ENCODE results near the gene SYK. TPM values are rescaled to one million over a fixed set of nuclear protein-coding genes. Genes with fewer than 3 reads are reported as not detected.

SYK gene
- polyA plus RNA-seq, 1 of the 3 experiments (the other 2 are of a cell fraction) = not detected

DNA sequence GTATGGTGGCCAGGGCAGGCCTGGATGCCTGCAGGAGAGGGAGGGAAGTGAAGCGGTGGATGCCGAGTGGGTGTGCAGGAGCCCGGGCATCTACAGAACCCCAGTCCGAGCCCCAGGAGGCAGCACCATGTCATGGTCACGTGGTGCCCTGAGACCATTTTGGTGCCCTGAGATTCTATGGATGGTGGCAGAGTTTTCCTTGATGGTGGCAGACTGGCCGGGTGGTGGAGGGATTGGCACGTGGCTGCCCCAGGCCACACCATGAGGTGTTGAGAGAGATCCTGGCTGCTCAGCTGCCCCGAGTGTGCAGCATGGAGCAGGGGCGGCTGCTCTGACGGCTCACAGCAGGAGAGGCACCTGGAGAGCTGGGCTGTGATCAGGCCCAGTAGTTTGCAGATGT is 52.3 kb downstream of the SYK start:
- Histone ChIP-seq H3K9me3 (no peaks in the 10 kb centered on the region), H3K79me2 (ENCODE audit: insufficient read depth) (no peaks in the 10 kb centered on the region), H3K27ac (ENCODE audit: low read depth in 2 of 2, low read length in 1 of 2) (no peak overlapping the region), H3K9ac (no peak overlapping the region), H3F3A (replicated peaks; ENCODE audit: insufficient read depth) (no peaks in the 10 kb centered on the region), H3K4me1 (ENCODE audit: control insufficient read depth in 1 of 2, insufficient read depth in 2 of 2, low read depth in 1 of 2, low read length in 1 of 2) (peaks cover 0 to 8% of the 10 kb centered on the region in 2 experiments; a peak in 1 of 4 replicates), H3K4me2 (no peak overlapping the region), H3K27me3 (ENCODE audit: insufficient read depth) (no peaks in the 10 kb centered on the region), H3K36me3 (replicated peaks in 1 of 2; ENCODE audit: control insufficient read depth in 1 of 2, insufficient read depth in 2 of 2, low read length in 1 of 2) (no peaks in the 10 kb centered on the region), H2AFZ (ENCODE audit: low read depth) (no peak overlapping the region), H3K9me2 (no peaks in the 10 kb centered on the region), H3K4me3 (ENCODE audit: low read depth in 2 of 2, low read length in 1 of 2) (no peak overlapping the region), H4K20me1 (ENCODE audit: insufficient read depth) (no peaks in the 10 kb centered on the region)
- TF ChIP-seq, protein P1, sequence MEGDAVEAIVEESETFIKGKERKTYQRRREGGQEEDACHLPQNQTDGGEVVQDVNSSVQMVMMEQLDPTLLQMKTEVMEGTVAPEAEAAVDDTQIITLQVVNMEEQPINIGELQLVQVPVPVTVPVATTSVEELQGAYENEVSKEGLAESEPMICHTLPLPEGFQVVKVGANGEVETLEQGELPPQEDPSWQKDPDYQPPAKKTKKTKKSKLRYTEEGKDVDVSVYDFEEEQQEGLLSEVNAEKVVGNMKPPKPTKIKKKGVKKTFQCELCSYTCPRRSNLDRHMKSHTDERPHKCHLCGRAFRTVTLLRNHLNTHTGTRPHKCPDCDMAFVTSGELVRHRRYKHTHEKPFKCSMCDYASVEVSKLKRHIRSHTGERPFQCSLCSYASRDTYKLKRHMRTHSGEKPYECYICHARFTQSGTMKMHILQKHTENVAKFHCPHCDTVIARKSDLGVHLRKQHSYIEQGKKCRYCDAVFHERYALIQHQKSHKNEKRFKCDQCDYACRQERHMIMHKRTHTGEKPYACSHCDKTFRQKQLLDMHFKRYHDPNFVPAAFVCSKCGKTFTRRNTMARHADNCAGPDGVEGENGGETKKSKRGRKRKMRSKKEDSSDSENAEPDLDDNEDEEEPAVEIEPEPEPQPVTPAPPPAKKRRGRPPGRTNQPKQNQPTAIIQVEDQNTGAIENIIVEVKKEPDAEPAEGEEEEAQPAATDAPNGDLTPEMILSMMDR (IDR thresholded peaks at IDR 0.05) = no peak
- TF ChIP-seq YY1 (IDR thresholded peaks at IDR 0.05; ENCODE audit: low read depth) (no peak), GATA2 (CRISPR knock-in tag; IDR thresholded peaks at IDR 0.05) (no peak), EZH2phosphoT487 (IDR thresholded peaks at IDR 0.05; ENCODE audit: borderline replicate concordance, low read depth) (no peak), NFIC (IDR thresholded peaks at IDR 0.05; ENCODE audit: borderline replicate concordance) (no peak), FOXJ3 (CRISPR knock-in tag; IDR thresholded peaks at IDR 0.05) (no peak), EP300 (IDR thresholded peaks at IDR 0.05; ENCODE audit: borderline replicate concordance in 1 of 2, low read depth in 1 of 2, low read length in 1 of 2) (no peak), FOXM1 (IDR thresholded peaks at IDR 0.05; ENCODE audit: low read depth) (no peak), RXRA (IDR thresholded peaks at IDR 0.05; ENCODE audit: borderline replicate concordance, low read depth) (no peak), RAD21 (IDR thresholded peaks at IDR 0.05; ENCODE audit: low read length) (no peak), TEAD4 (IDR thresholded peaks at IDR 0.05; ENCODE audit: borderline replicate concordance, insufficient read depth) (no peak), GABPA (IDR thresholded peaks at IDR 0.05; ENCODE audit: low read depth) (no peak), TAF1 (IDR thresholded peaks at IDR 0.05; ENCODE audit: borderline replicate concordance, low read depth, low read length) (no peak)
- TF ChIP-seq, protein P2, sequence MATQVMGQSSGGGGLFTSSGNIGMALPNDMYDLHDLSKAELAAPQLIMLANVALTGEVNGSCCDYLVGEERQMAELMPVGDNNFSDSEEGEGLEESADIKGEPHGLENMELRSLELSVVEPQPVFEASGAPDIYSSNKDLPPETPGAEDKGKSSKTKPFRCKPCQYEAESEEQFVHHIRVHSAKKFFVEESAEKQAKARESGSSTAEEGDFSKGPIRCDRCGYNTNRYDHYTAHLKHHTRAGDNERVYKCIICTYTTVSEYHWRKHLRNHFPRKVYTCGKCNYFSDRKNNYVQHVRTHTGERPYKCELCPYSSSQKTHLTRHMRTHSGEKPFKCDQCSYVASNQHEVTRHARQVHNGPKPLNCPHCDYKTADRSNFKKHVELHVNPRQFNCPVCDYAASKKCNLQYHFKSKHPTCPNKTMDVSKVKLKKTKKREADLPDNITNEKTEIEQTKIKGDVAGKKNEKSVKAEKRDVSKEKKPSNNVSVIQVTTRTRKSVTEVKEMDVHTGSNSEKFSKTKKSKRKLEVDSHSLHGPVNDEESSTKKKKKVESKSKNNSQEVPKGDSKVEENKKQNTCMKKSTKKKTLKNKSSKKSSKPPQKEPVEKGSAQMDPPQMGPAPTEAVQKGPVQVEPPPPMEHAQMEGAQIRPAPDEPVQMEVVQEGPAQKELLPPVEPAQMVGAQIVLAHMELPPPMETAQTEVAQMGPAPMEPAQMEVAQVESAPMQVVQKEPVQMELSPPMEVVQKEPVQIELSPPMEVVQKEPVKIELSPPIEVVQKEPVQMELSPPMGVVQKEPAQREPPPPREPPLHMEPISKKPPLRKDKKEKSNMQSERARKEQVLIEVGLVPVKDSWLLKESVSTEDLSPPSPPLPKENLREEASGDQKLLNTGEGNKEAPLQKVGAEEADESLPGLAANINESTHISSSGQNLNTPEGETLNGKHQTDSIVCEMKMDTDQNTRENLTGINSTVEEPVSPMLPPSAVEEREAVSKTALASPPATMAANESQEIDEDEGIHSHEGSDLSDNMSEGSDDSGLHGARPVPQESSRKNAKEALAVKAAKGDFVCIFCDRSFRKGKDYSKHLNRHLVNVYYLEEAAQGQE (IDR thresholded peaks at IDR 0.05; ENCODE audit: low read depth, low read length) = no peak
- TF ChIP-seq, protein P3, sequence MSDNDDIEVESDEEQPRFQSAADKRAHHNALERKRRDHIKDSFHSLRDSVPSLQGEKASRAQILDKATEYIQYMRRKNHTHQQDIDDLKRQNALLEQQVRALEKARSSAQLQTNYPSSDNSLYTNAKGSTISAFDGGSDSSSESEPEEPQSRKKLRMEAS (IDR thresholded peaks at IDR 0.05; ENCODE audit: low read depth) = no peak
- TF ChIP-seq, protein P4, sequence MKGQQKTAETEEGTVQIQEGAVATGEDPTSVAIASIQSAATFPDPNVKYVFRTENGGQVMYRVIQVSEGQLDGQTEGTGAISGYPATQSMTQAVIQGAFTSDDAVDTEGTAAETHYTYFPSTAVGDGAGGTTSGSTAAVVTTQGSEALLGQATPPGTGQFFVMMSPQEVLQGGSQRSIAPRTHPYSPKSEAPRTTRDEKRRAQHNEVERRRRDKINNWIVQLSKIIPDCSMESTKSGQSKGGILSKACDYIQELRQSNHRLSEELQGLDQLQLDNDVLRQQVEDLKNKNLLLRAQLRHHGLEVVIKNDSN (IDR thresholded peaks at IDR 0.05; ENCODE audit: borderline replicate concordance, low read depth) = no peak
- 94% methylated on average over 3 of the region's 10 CpGs for WGBS (ENCODE audit: low lambda C conversion rate)
- ChIA-PET POLR2A (no interaction called here), CTCF (no interaction called here)
- no peak for DNase-seq
